ENCODE measurements around the gene RUNDC3A.

Gene RUNDC3A

DNA sequence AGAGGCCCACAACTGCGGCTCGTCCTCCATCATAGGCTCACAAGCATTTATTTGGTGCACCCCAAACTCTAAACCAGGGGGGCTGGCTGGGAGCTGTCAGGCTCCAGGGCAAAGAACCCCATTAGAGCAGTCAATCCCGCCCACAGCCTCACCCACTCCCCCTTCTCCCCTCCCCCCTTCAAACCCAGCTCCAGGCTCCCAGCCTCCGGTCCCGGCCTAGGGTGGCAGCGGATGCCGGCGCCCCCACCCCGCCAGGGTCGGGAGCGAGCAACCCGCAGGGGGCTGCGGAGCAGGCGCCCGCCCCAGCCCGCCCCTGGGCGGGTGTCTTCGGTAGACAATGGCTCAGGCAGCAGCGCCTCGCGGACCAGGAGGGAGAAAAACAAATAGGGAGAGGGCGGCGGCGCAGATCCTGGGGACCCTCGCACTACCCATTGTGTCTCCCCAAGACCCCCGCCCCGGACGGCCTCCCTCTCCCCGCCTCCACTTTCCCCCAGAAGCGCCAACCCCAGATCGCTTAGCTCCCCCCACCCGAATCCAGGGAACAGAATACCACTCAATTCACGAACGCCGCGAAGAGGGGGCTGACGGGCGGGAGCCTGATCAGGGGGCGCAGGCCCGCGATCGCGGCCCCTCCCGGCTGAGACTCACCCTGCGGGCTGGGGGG lies 54.7 kb downstream of the RUNDC3A start:
- TF ChIP-seq, protein P1, sequence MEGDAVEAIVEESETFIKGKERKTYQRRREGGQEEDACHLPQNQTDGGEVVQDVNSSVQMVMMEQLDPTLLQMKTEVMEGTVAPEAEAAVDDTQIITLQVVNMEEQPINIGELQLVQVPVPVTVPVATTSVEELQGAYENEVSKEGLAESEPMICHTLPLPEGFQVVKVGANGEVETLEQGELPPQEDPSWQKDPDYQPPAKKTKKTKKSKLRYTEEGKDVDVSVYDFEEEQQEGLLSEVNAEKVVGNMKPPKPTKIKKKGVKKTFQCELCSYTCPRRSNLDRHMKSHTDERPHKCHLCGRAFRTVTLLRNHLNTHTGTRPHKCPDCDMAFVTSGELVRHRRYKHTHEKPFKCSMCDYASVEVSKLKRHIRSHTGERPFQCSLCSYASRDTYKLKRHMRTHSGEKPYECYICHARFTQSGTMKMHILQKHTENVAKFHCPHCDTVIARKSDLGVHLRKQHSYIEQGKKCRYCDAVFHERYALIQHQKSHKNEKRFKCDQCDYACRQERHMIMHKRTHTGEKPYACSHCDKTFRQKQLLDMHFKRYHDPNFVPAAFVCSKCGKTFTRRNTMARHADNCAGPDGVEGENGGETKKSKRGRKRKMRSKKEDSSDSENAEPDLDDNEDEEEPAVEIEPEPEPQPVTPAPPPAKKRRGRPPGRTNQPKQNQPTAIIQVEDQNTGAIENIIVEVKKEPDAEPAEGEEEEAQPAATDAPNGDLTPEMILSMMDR (IDR thresholded peaks at IDR 0.05): no peak

GRCh38 chr17:44363613-44364159 lies 55.3 kb downstream of the RUNDC3A start, which contains the start of gene FAM171A2:
FAM171A2 (minus strand) TSS chr17:44363853; CDS start chr17:44363714, 139 bp downstream.
- TF ChIP-seq, protein P1 (IDR thresholded peaks at IDR 0.05): peak; percentile 58

GRCh38 chr17:44367231-44367979 lies 59.0 kb downstream of the RUNDC3A start:
- TF ChIP-seq, protein P1 (IDR thresholded peaks at IDR 0.05): no peak
